Adipose tissue (tissue), 3 donors: ENCODE data around the gene SNW1. TPM values are rescaled to one million over a fixed set of nuclear protein-coding genes. Genes with fewer than 3 reads are reported as not detected.
"Not testable (repeated sequence)": the region's sequence is repeated elsewhere in the genome, so short reads cannot be mapped to it uniquely, and the experiment has no call there.

ENCODE experiments used
- H3K27ac ChIP-seq: one replicate; pipeline ENCODE4 v1.5.1; 2013; ENCODE audit warnings: low read depth, low read length
- WGBS, 3 donors: extraction: QIAGEN DNeasy Blood & Tissue Kit; methylation state at CpG; one replicate each; pipeline ENCODE4 v1.1.7; 2013; 5-methylcytosine and 5-hydroxymethylcytosine counted together
- polyA plus RNA-seq, 3 donors: library from polyadenylated mRNA; stranded (reverse); fragments of 200-250 nt; gene quantifications; one replicate each; pipeline ENCODE4 v1.2.3, GENCODE V29; 2013
- donor health status: healthy with polysubstance abuse.
- donor health status: Bipolar disorder and iron deficiency.
- donor health status: healthy.

Gene SNW1
- polyA plus RNA-seq, 3 donors = 24.7 to 52.4 (median 36.6) TPM

GRCh38 chr14:77761205-77761931, 412 bp upstream of the SNW1 start:
- WGBS, 3 donors = 0 to 2% (median 1%) methylated on average over 24 of the region's 24 CpGs
- H3K27ac ChIP-seq = no peak overlapping the region

GRCh38 chr14:77752799-77753516, 8.0 kb downstream of the SNW1 start:
- 51 to 62% (median 58%) methylated on average over 3 of the region's 3 CpGs for WGBS, 3 donors
- no peak overlapping the region for H3K27ac ChIP-seq

GRCh38 chr14:77752266-77752665, 8.7 kb downstream of the SNW1 start:
- WGBS, 3 donors = 96 to 97% (median 97%) methylated on average over 2 of the region's 2 CpGs
- H3K27ac ChIP-seq = no peak overlapping the region

- WGBS, 3 donors = 91% methylated on average over 12 to 33 of the region's 33 CpGs
- not testable (repeated sequence) for H3K27ac ChIP-seq
Observed at GRCh38 chr14:77747425-77747824, 13.5 kb downstream of the SNW1 start.

- no peak overlapping the region for H3K27ac ChIP-seq
- 58 to 71% (median 65%) methylated on average over 4 of the region's 4 CpGs for WGBS, 3 donors
Observed at GRCh38 chr14:77746064-77746702, 14.8 kb downstream of the SNW1 start.

GRCh38 chr14:77741438-77741837, 19.5 kb downstream of the SNW1 start:
- no peak overlapping the region for H3K27ac ChIP-seq
- WGBS, 3 donors = 66 to 86% (median 82%) methylated on average over 2 of the region's 2 CpGs

- 50 to 82% (median 76%) methylated on average over 7 of the region's 7 CpGs for WGBS, 3 donors
- no peak overlapping the region for H3K27ac ChIP-seq
Observed at GRCh38 chr14:77738559-77739250, 22.3 kb downstream of the SNW1 start.

- WGBS, 3 donors = 73 to 78% (median 76%) methylated on average over 3 of the region's 3 CpGs
- no peak overlapping the region for H3K27ac ChIP-seq
Observed at GRCh38 chr14:77730976-77731497, 29.9 kb downstream of the SNW1 start.

- 96 to 98% (median 97%) methylated on average over 3 of the region's 3 CpGs for WGBS, 3 donors
- no peak overlapping the region for H3K27ac ChIP-seq
Observed at GRCh38 chr14:77722301-77722700, 38.7 kb downstream of the SNW1 start.

- 92 to 95% (median 94%) methylated on average over 5 of the region's 5 CpGs for WGBS, 3 donors
- H3K27ac ChIP-seq = no peak overlapping the region
Observed at GRCh38 chr14:77721437-77721836, 39.5 kb downstream of the SNW1 start.

- 83 to 86% (median 84%) methylated on average over 5 of the region's 5 CpGs for WGBS, 3 donors
- no peak overlapping the region for H3K27ac ChIP-seq
Observed at GRCh38 chr14:77717608-77718305, 43.2 kb downstream of the SNW1 start.

- H3K27ac ChIP-seq = no peak overlapping the region
- WGBS, 3 donors = 89 to 92% (median 90%) methylated on average over 6 of the region's 6 CpGs
Observed at GRCh38 chr14:77714926-77715325, 46.0 kb downstream of the SNW1 start.

- WGBS, 3 donors = 67 to 80% (median 78%) methylated on average over 2 of the region's 2 CpGs
- no peak overlapping the region for H3K27ac ChIP-seq
Observed at GRCh38 chr14:77710364-77710763, 50.6 kb downstream of the SNW1 start.

GRCh38 chr14:77709412-77709811, 51.5 kb downstream of the SNW1 start:
- H3K27ac ChIP-seq = no peak overlapping the region
- 55 to 88% (median 88%) methylated on average over 3 of the region's 3 CpGs for WGBS, 3 donors

- H3K27ac ChIP-seq = no peak overlapping the region
- 17 to 26% (median 21%) methylated on average over 7 of the region's 7 CpGs for WGBS, 3 donors
Observed at GRCh38 chr14:77708749-77709148, 52.2 kb downstream of the SNW1 start.

- H3K27ac ChIP-seq = no peak within 1 kb of the TSS
- WGBS, 3 donors = 0% methylated on average over 49 of the region's 49 CpGs
Observed at GRCh38 chr14:77707724-77708408, 53.1 kb downstream of the SNW1 start, which contains the start of the genes ALKBH1 and SLIRP. ALKBH1 (minus strand) TSS chr14:77708023; CDS start chr14:77708004, 19 bp downstream. SLIRP (plus strand) TSS chr14:77708103; CDS start chr14:77708112, 9 bp downstream.

GRCh38 chr14:77707355-77707723, 53.6 kb downstream of the SNW1 start:
- H3K27ac ChIP-seq = no peak overlapping the region
- WGBS, 3 donors = 0% methylated on average over 14 of the region's 14 CpGs
